ENCODE data around the gene GABARAPL1.

- TF ChIP-seq, protein P1, sequence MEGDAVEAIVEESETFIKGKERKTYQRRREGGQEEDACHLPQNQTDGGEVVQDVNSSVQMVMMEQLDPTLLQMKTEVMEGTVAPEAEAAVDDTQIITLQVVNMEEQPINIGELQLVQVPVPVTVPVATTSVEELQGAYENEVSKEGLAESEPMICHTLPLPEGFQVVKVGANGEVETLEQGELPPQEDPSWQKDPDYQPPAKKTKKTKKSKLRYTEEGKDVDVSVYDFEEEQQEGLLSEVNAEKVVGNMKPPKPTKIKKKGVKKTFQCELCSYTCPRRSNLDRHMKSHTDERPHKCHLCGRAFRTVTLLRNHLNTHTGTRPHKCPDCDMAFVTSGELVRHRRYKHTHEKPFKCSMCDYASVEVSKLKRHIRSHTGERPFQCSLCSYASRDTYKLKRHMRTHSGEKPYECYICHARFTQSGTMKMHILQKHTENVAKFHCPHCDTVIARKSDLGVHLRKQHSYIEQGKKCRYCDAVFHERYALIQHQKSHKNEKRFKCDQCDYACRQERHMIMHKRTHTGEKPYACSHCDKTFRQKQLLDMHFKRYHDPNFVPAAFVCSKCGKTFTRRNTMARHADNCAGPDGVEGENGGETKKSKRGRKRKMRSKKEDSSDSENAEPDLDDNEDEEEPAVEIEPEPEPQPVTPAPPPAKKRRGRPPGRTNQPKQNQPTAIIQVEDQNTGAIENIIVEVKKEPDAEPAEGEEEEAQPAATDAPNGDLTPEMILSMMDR (IDR thresholded peaks at IDR 0.05): no peak
- TF ChIP-seq POLR2AphosphoS5 (IDR thresholded peaks at IDR 0.05): no peak
Measured at GRCh38 chr12:10256064-10256463, 43.4 kb downstream of the GABARAPL1 start.
